Erythroblast (primary cell): ENCODE measurements around the gene ZXDC.

Experiments used
- DNase-seq, 2 experiments: peaks; one replicate each; lab custom pipeline; 2025; lab: John Stamatoyannopoulos, UW
- GATA1 ChIP-seq: IDR thresholded peaks from 2 replicates; pipeline ENCODE4 v1.6.1; 2011; ENCODE audit warnings: low read depth, mild to moderate bottlenecking, control low read depth, low read length, moderate library complexity
- POLR2A ChIP-seq: IDR thresholded peaks from 2 replicates; pipeline ENCODE4 v1.6.1; 2011; ENCODE audit warnings: mild to moderate bottlenecking, low read length

ZXDC gene

GRCh38 chr3:126475413-126476114 is at the start of gene ZXDC:
TSS of gene ZXDC (minus strand) at chr3:126475891. CDS start at chr3:126475865, 26 bp downstream.
- DNase-seq = peak; percentile 95 to 98
- peak; percentile 82 for TF ChIP-seq POLR2A
- no peak for TF ChIP-seq GATA1

GRCh38 chr3:126525091-126525852 is 49.6 kb upstream of the ZXDC start:
- TF ChIP-seq GATA1 = no peak
- no peak for TF ChIP-seq POLR2A
- DNase-seq = no peak

GRCh38 chr3:126524429-126524988 is 48.8 kb upstream of the ZXDC start:
- no peak for TF ChIP-seq POLR2A
- no peak for TF ChIP-seq GATA1
- DNase-seq = no peak

- DNase-seq = peak; percentile 41 to 52
- TF ChIP-seq GATA1 = no peak
- TF ChIP-seq POLR2A = no peak
These were observed 48.2 kb upstream of the ZXDC start, which contains the start of gene CHST13 for GRCh38 chr3:126523745-126524428. TSS of gene CHST13 (plus strand) at chr3:126524155. CDS start at chr3:126524333, 178 bp downstream.

- TF ChIP-seq POLR2A (no peak), GATA1 (no peak)
- peak; percentile 17 to 59 for DNase-seq
These were observed 46.7 kb upstream of the ZXDC start for GRCh38 chr3:126522363-126522788.

GRCh38 chr3:126521122-126521891 is 45.6 kb upstream of the ZXDC start:
- TF ChIP-seq POLR2A (no peak), GATA1 (no peak)
- no peak for DNase-seq

GRCh38 chr3:126519506-126520455 is 44.1 kb upstream of the ZXDC start:
- no peak for TF ChIP-seq GATA1
- no peak for TF ChIP-seq POLR2A
- DNase-seq = no peak

GRCh38 chr3:126518779-126519177 is 43.1 kb upstream of the ZXDC start:
- TF ChIP-seq GATA1 (no peak), POLR2A (no peak)
- DNase-seq = no peak

GRCh38 chr3:126517986-126518778 is 42.5 kb upstream of the ZXDC start:
- TF ChIP-seq POLR2A = no peak
- TF ChIP-seq GATA1 = no peak
- DNase-seq = no peak

GRCh38 chr3:126517291-126517951 is 41.7 kb upstream of the ZXDC start, which contains the start of gene UROC1:
TSS of gene UROC1 (minus strand) at chr3:126517773. CDS start at chr3:126517719, 54 bp downstream.
- no peak for TF ChIP-seq POLR2A
- TF ChIP-seq GATA1 = no peak
- DNase-seq = no peak

GRCh38 chr3:126516936-126517290 is 41.2 kb upstream of the ZXDC start:
- TF ChIP-seq GATA1 = no peak
- TF ChIP-seq POLR2A = no peak

More at GRCh38 chr3:126516936-126517290, 41.2 kb upstream of the ZXDC start:
- no peak for DNase-seq
